ENCODE measurements around the gene ADISSP. TPM values are rescaled to one million over a fixed set of nuclear protein-coding genes. Genes with fewer than 3 reads are reported as not detected.

ADISSP gene
- total and polyA plus RNA-seq, 2 experiments from 2014 or later: 86.6 to 126 TPM

- Histone ChIP-seq H3K27ac (ENCODE audit: low read depth) (no peak overlapping the region), H3K27me3 (ENCODE audit: insufficient read depth) (no peaks in the 10 kb centered on the region), H3K9me2 (ENCODE audit: insufficient read depth) (no peaks in the 10 kb centered on the region), H3K4me3 (no peak overlapping the region), H3K4me1 (ENCODE audit: insufficient read depth) (no peaks in the 10 kb centered on the region), H3K79me2 (replicated peaks; ENCODE audit: insufficient read depth) (no peaks in the 10 kb centered on the region), H4K20me1 (replicated peaks; ENCODE audit: insufficient read depth) (no peaks in the 10 kb centered on the region), H3K36me3 (ENCODE audit: insufficient read depth) (no peaks in the 10 kb centered on the region), H3F3A (replicated peaks; ENCODE audit: low read depth) (no peaks in the 10 kb centered on the region), H3K4me2 (peak overlapping the region; percentile 73; the same call in 1 of the 2 replicates), H2AFZ (peak overlapping the region; percentile 47; the same call in 1 of the 2 replicates)
- no peaks in the 10 kb centered on the region for H3K36me3 Mint-ChIP-seq (ENCODE audit: low read depth)
- H3K4me1 Mint-ChIP-seq: no peaks in the 10 kb centered on the region
- no peak overlapping the region for H3K27ac Mint-ChIP-seq
- H3K9me3 Mint-ChIP-seq: no peaks in the 10 kb centered on the region
- H3K27me3 Mint-ChIP-seq (ENCODE audit: insufficient read depth, low read depth, poor library complexity): peaks cover 3% of the 10 kb centered on the region
- peak; percentile 91 for ATAC-seq
- DNase-seq (ENCODE audit: low spot score): peak; percentile 82
- TF ChIP-seq STAT1 (IDR thresholded peaks at IDR 0.05; ENCODE audit: unreplicated experiment) (no peak), ETS1 (IDR thresholded peaks at IDR 0.05) (no peak), CTCF (conservative IDR thresholded peaks at IDR 0.05; ENCODE audit: low read depth in 2 of 2) (peak; percentile 91 to 99), NANOG (IDR thresholded peaks at IDR 0.05; ENCODE audit: borderline replicate concordance) (no peak), ZNF331 (CRISPR knock-in tag; IDR thresholded peaks at IDR 0.05; ENCODE audit: low read depth) (no peak), EZH2phosphoT487 (IDR thresholded peaks at IDR 0.05; ENCODE audit: unreplicated experiment) (no peak), REST (IDR thresholded peaks at IDR 0.05; ENCODE audit: unreplicated experiment) (no peak), JUNB (IDR thresholded peaks at IDR 0.05; ENCODE audit: unreplicated experiment) (no peak)
- no peak overlapping the region for H3K4me3 Mint-ChIP-seq
Observed at GRCh38 chr20:3710703-3711483, 56.7 kb downstream of the ADISSP start.

Measured in GM23338 (cell line).